H1 (cell line): ENCODE data around the gene GPBP1L1.

Experiments used
- CEBPB ChIP-seq: IDR thresholded peaks from 2 replicates; pipeline ENCODE4 v1.6.1; 2012; ENCODE audit warnings: low read depth, low read length
- CTCF ChIP-seq, 3 experiments: IDR thresholded peaks; 1 replicate in 2 of 3; 2 replicates in 1 of 3; pipeline versions ENCODE4 v1.5.1 to v1.6.1; 2011; ENCODE audit warnings: low read length in 3 of 3, mild to moderate bottlenecking in 3 of 3, inconsistent platforms in 2 of 3, low read depth in 1 of 3, moderate library complexity in 1 of 3; ENCODE audit not compliant: insufficient read depth in 1 of 3; ENCODE audit errors: control extremely low read depth in 1 of 3
- POLR2A ChIP-seq, 2 experiments: IDR thresholded peaks; 1 replicate in 1 of 2; 2 replicates in 1 of 2; pipeline ENCODE4 v1.6.1; 2011; ENCODE audit warnings: low read depth in 2 of 2, low read length in 2 of 2, mild to moderate bottlenecking in 2 of 2; ENCODE audit errors: control extremely low read depth in 1 of 2
- POLR2AphosphoS5 ChIP-seq: IDR thresholded peaks from 2 replicates; pipeline ENCODE4 v1.6.1; 2011; ENCODE audit warnings: low read depth, low read length
- RXRA ChIP-seq: IDR thresholded peaks from 2 replicates; pipeline ENCODE4 v1.6.1; 2011; ENCODE audit warnings: low read depth, mild to moderate bottlenecking, low read length, moderate library complexity; ENCODE audit not compliant: insufficient read depth

GRCh38 chr1:45644661-45645060 lies 41.7 kb downstream of the GPBP1L1 start:
- TF ChIP-seq CTCF (IDR thresholded peaks at IDR 0.05; ENCODE audit: control extremely low read depth in 1 of 3, insufficient read depth in 1 of 3, low read depth in 1 of 3, low read length in 3 of 3): no peak
- no peak for TF ChIP-seq POLR2A (IDR thresholded peaks at IDR 0.05; ENCODE audit: control extremely low read depth in 1 of 2, low read depth in 2 of 2, low read length in 2 of 2)
- TF ChIP-seq RXRA: no peak
- no peak for TF ChIP-seq CEBPB
- TF ChIP-seq POLR2AphosphoS5: no peak
